Suprapubic skin (tissue), 4 donors: Measurements from ENCODE around the gene RC3H1. TPM values are rescaled to one million over a fixed set of nuclear protein-coding genes. Genes with fewer than 3 reads are reported as not detected.

Experiments
- DNase-seq, 2 donors: peaks; one replicate each; pipeline ENCODE4 v3.0.0-alpha.2; 2019; ENCODE audit warnings: low spot score in 2 of 2
- H3K27ac ChIP-seq: fragments of 200-600 bp; sonication (generic); one replicate; pipeline ENCODE4 v1.5.1; 2019
- H3K27me3 ChIP-seq: fragments of 200-600 bp; sonication (generic); one replicate; pipeline ENCODE4 v1.5.1; 2019
- H3K36me3 ChIP-seq: fragments of 200-600 bp; sonication (generic); one replicate; pipeline ENCODE4 v1.5.1; 2019
- H3K4me1 ChIP-seq: fragments of 200-600 bp; sonication (generic); one replicate; pipeline ENCODE4 v1.5.1; 2019
- H3K4me3 ChIP-seq: fragments of 200-600 bp; sonication (generic); one replicate; pipeline ENCODE4 v1.5.1; 2019; ENCODE audit warnings: mild to moderate bottlenecking
- H3K9me3 ChIP-seq: fragments of 200-600 bp; sonication (generic); one replicate; pipeline ENCODE4 v1.5.1; 2019
- CTCF ChIP-seq, 2 donors: fragments of 200-600 bp in 1 of 2; fragments of 450-650 bp in 1 of 2; sonication (generic) in 1 of 2; IDR thresholded peaks; one replicate each; pipeline ENCODE4 v1.5.1; 2016 to 2019; ENCODE audit warnings: antibody characterized with exemption in 2 of 2, mild to moderate bottlenecking in 1 of 2, moderate library complexity in 1 of 2
- EP300 ChIP-seq: sonication (generic); formaldehyde crosslinking; IDR thresholded peaks from one replicate; pipeline ENCODE4 v1.6.1; 2017; ENCODE audit warnings: antibody characterized with exemption
- POLR2A ChIP-seq, 2 donors: fragments of 450-650 bp; IDR thresholded peaks; one replicate each; pipeline ENCODE4 v1.6.1; 2017; ENCODE audit warnings: antibody characterized with exemption in 2 of 2, mild to moderate bottlenecking in 2 of 2, moderate library complexity in 2 of 2
- POLR2AphosphoS5 ChIP-seq, 3 donors: sonication (generic); formaldehyde crosslinking; IDR thresholded peaks; one replicate each; pipeline ENCODE4 v1.6.1; 2017; ENCODE audit warnings: antibody characterized with exemption in 3 of 3
- WGBS: methylation state at CpG from one replicate; pipeline ENCODE4 v1.1.5; 2018; 5-methylcytosine and 5-hydroxymethylcytosine counted together
- total RNA-seq, 4 donors: library from RNA; depleted of rRNA; stranded (reverse); fragments of >200 nt; gene quantifications; one replicate each; pipeline ENCODE4 v1.1.0, GENCODE V29; 2016

RC3H1 gene
- total RNA-seq, 4 donors from 2014 or later, result 33.6 to 70.9 (median 52.3) TPM

DNA sequence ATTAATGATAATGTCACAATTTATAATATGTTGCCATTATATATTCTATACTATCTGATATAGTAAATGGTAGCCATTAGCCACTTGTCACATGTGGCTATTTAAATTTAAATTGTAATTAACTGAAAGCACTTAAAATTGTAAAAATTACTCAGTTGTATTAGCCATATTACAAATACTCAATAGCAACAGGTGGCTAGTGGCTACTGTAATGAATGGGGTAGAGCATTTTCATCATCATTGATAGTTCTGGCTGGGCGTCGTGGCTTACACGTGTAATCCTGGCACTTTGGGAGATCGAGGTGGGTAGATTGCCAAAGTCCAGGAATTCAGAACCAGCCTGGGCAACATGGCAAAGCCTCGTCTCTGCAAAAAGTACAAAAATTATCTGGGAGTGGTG is 137.5 kb downstream of the RC3H1 start:
- no peak overlapping the region for H3K4me3 ChIP-seq
- WGBS, result 90% methylated on average over 5 of the region's 5 CpGs
- no peak for TF ChIP-seq CTCF (IDR thresholded peaks at IDR 0.05)
- TF ChIP-seq EP300, result no peak
- TF ChIP-seq POLR2AphosphoS5 (IDR thresholded peaks at IDR 0.05), result no peak
- TF ChIP-seq POLR2A (IDR thresholded peaks at IDR 0.05), result no peak
- no peaks in the 10 kb centered on the region for H3K27me3 ChIP-seq
- peaks cover 22% of the 10 kb centered on the region for H3K36me3 ChIP-seq
- no peak overlapping the region for H3K27ac ChIP-seq
- H3K9me3 ChIP-seq, result no peaks in the 10 kb centered on the region
- no peaks in the 10 kb centered on the region for H3K4me1 ChIP-seq
- no peak for DNase-seq

Other genes with a start within 250 kb of the RC3H1 start
- gene DARS2, start 197.7 kb downstream of the RC3H1 start, total RNA-seq, result 10 to 100 TPM in 1 of 4 donors, 1 to 10 TPM in 3; 7.1 to 13.7 (median 9.4) TPM
- gene CENPL, start 197.5 kb downstream of the RC3H1 start, total RNA-seq, result 1 to 10 TPM; 3.2 to 8.5 (median 5.6) TPM
- 100 to 1,000 TPM; 344 to 508 (median 411) TPM for gene GAS5, start 154.4 kb downstream of the RC3H1 start, total RNA-seq
- 10 to 100 TPM in 2 of 4 donors, 1 to 10 TPM in 2; 6.1 to 20.7 (median 9.3) TPM for gene ZBTB37, start 154.0 kb downstream of the RC3H1 start, total RNA-seq
- 1 to 10 TPM in 1 of 4 donors, under 1 TPM in 1, not detected in 2; 0.31 to 2.3 TPM for gene SERPINC1, start 105.0 kb downstream of the RC3H1 start, total RNA-seq
- gene RABGAP1L, start 137.2 kb upstream of the RC3H1 start, total RNA-seq, result 100 to 1,000 TPM in 1 of 4 donors, 10 to 100 TPM in 3; 48.2 to 102 (median 59.1) TPM